ENCODE measurements around the gene E2F6. TPM values are rescaled to one million over a fixed set of nuclear protein-coding genes. Genes with fewer than 3 reads are reported as not detected.

The E2F6 gene
- total and polyA plus RNA-seq, 2 experiments from 2014 or later = 11.5 to 15.3 TPM

GRCh38 chr2:11444737-11445136, 21.2 kb downstream of the E2F6 start:
- DNase-seq = peak; percentile 7
- no peak overlapping the region for H3K9ac ChIP-seq
- no peaks in the 10 kb centered on the region for H3K4me1 ChIP-seq (ENCODE audit: insufficient read depth)
- H3K36me3 ChIP-seq (ENCODE audit: low read depth) = peaks cover 23% of the 10 kb centered on the region; the same call in 1 of the 2 replicates
- no peaks in the 10 kb centered on the region for H3K79me2 ChIP-seq (ENCODE audit: insufficient read depth)
- no peaks in the 10 kb centered on the region for H4K20me1 ChIP-seq (ENCODE audit: insufficient read depth)
- no peak overlapping the region for H2AFZ ChIP-seq
- WGBS, 2 experiments (ENCODE audit: low coverage in 1 of 2, low lambda C conversion rate in 2 of 2, missing lambda C conversion rate in 2 of 2) = 84 to 91% methylated on average over 4 of the region's 4 CpGs
- no peaks in the 10 kb centered on the region for H3K9me3 ChIP-seq (ENCODE audit: low read depth)
- no peak overlapping the region for H3K27ac ChIP-seq
- H3K27me3 ChIP-seq (replicated peaks; ENCODE audit: insufficient read depth) = no peaks in the 10 kb centered on the region
- peaks cover 15% of the 10 kb centered on the region for H3F3A ChIP-seq (ENCODE audit: insufficient read depth)
- no peak overlapping the region for H3K4me3 ChIP-seq
- TF ChIP-seq EZH2 (IDR thresholded peaks at IDR 0.05; ENCODE audit: insufficient read depth, poor library complexity, severe bottlenecking) (no peak), EZH2phosphoT487 (IDR thresholded peaks at IDR 0.05; ENCODE audit: insufficient read depth, low read depth) (no peak)
- in situ Hi-C loops (cut with MboI) = loop anchor here (10.0 to 25.0 kb wide), 2 partner anchors 310 to 607 kb away; a partner anchor contains a TSS
- H3K4me2 ChIP-seq (ENCODE audit: unreplicated experiment) = no peak overlapping the region
- no peaks in the 10 kb centered on the region for H3K9me2 ChIP-seq (ENCODE audit: insufficient read depth)

GRCh38 chr2:11438555-11439080, 27.3 kb downstream of the E2F6 start:
- no peaks in the 10 kb centered on the region for H3K79me2 ChIP-seq (ENCODE audit: insufficient read depth)
- no peaks in the 10 kb centered on the region for H3F3A ChIP-seq (ENCODE audit: insufficient read depth)
- in situ Hi-C loops (cut with MboI) = loop anchor here (10.0 to 25.0 kb wide), 2 partner anchors 204 to 601 kb away; no protein-coding TSS in a partner anchor
- WGBS, 2 experiments (ENCODE audit: low coverage in 1 of 2, low lambda C conversion rate in 2 of 2, missing lambda C conversion rate in 2 of 2) = 98 to 99% methylated on average over 9 of the region's 9 CpGs
- no peak overlapping the region for H2AFZ ChIP-seq
- no peaks in the 10 kb centered on the region for H3K27me3 ChIP-seq (replicated peaks; ENCODE audit: insufficient read depth)
- no peak overlapping the region for H3K27ac ChIP-seq
- H3K4me2 ChIP-seq (ENCODE audit: unreplicated experiment) = no peak overlapping the region
- H3K4me1 ChIP-seq (ENCODE audit: insufficient read depth) = no peaks in the 10 kb centered on the region
- H3K9ac ChIP-seq = no peak overlapping the region
- no peaks in the 10 kb centered on the region for H3K9me3 ChIP-seq (ENCODE audit: low read depth)
- H4K20me1 ChIP-seq (ENCODE audit: insufficient read depth) = no peaks in the 10 kb centered on the region
- DNase-seq = no peak
- H3K36me3 ChIP-seq (ENCODE audit: low read depth) = no peaks in the 10 kb centered on the region
- TF ChIP-seq EZH2phosphoT487 (IDR thresholded peaks at IDR 0.05; ENCODE audit: insufficient read depth, low read depth) (no peak), EZH2 (IDR thresholded peaks at IDR 0.05; ENCODE audit: insufficient read depth, poor library complexity, severe bottlenecking) (no peak)
- no peaks in the 10 kb centered on the region for H3K9me2 ChIP-seq (ENCODE audit: insufficient read depth)
- H3K4me3 ChIP-seq = no peak overlapping the region

GRCh38 chr2:11437602-11438001, 28.4 kb downstream of the E2F6 start:
- Histone ChIP-seq H3K79me2 (ENCODE audit: insufficient read depth) (no peaks in the 10 kb centered on the region), H3K36me3 (ENCODE audit: low read depth) (no peaks in the 10 kb centered on the region), H3K4me2 (ENCODE audit: unreplicated experiment) (no peak overlapping the region), H3F3A (ENCODE audit: insufficient read depth) (no peaks in the 10 kb centered on the region), H3K9me3 (ENCODE audit: low read depth) (no peaks in the 10 kb centered on the region), H3K27ac (no peak overlapping the region), H3K4me1 (ENCODE audit: insufficient read depth) (no peaks in the 10 kb centered on the region), H3K4me3 (no peak overlapping the region), H4K20me1 (ENCODE audit: insufficient read depth) (no peaks in the 10 kb centered on the region), H3K9me2 (ENCODE audit: insufficient read depth) (no peaks in the 10 kb centered on the region), H3K9ac (no peak overlapping the region), H3K27me3 (replicated peaks; ENCODE audit: insufficient read depth) (no peaks in the 10 kb centered on the region), H2AFZ (no peak overlapping the region)
- 23 to 24% methylated on average over 5 of the region's 5 CpGs for WGBS, 2 experiments (ENCODE audit: low coverage in 1 of 2, low lambda C conversion rate in 2 of 2, missing lambda C conversion rate in 2 of 2)
- DNase-seq = no peak
- in situ Hi-C loops (cut with MboI) = loop anchor here (10.0 to 25.0 kb wide), 2 partner anchors 203 to 600 kb away; no protein-coding TSS in a partner anchor
- TF ChIP-seq EZH2 (IDR thresholded peaks at IDR 0.05; ENCODE audit: insufficient read depth, poor library complexity, severe bottlenecking) (no peak), EZH2phosphoT487 (IDR thresholded peaks at IDR 0.05; ENCODE audit: insufficient read depth, low read depth) (no peak)

- no peaks in the 10 kb centered on the region for H3K79me2 ChIP-seq (ENCODE audit: insufficient read depth)
- no peaks in the 10 kb centered on the region for H3F3A ChIP-seq (ENCODE audit: insufficient read depth)
- no peaks in the 10 kb centered on the region for H3K4me1 ChIP-seq (ENCODE audit: insufficient read depth)
- no peak for TF ChIP-seq EZH2 (IDR thresholded peaks at IDR 0.05; ENCODE audit: insufficient read depth, poor library complexity, severe bottlenecking)
- TF ChIP-seq EZH2phosphoT487 (IDR thresholded peaks at IDR 0.05; ENCODE audit: insufficient read depth, low read depth) = no peak
- WGBS, 2 experiments (ENCODE audit: low coverage in 1 of 2, low lambda C conversion rate in 2 of 2, missing lambda C conversion rate in 2 of 2) = 97 to 98% methylated on average over 8 of the region's 8 CpGs
- no peak overlapping the region for H3K4me3 ChIP-seq
- H3K9me3 ChIP-seq (ENCODE audit: low read depth) = no peaks in the 10 kb centered on the region
- H3K27me3 ChIP-seq (replicated peaks; ENCODE audit: insufficient read depth) = no peaks in the 10 kb centered on the region
- no peaks in the 10 kb centered on the region for H3K36me3 ChIP-seq (ENCODE audit: low read depth)
- DNase-seq = no peak
- no peak overlapping the region for H2AFZ ChIP-seq
- H3K27ac ChIP-seq = no peak overlapping the region
- no peak overlapping the region for H3K9ac ChIP-seq
- H4K20me1 ChIP-seq (ENCODE audit: insufficient read depth) = no peaks in the 10 kb centered on the region
- in situ Hi-C loops (cut with MboI) = loop anchor here (10.0 to 25.0 kb wide), 2 partner anchors 200 to 598 kb away; no protein-coding TSS in a partner anchor
- no peak overlapping the region for H3K4me2 ChIP-seq (ENCODE audit: unreplicated experiment)
- no peaks in the 10 kb centered on the region for H3K9me2 ChIP-seq (ENCODE audit: insufficient read depth)
Measured at GRCh38 chr2:11435036-11435435, 30.9 kb downstream of the E2F6 start.
